ENCODE data around the gene STAG3. TPM values are rescaled to one million over a fixed set of nuclear protein-coding genes. Genes with fewer than 3 reads are reported as not detected.

Gene STAG3
- total RNA-seq, 1 experiment from 2014 or later, result 3.1 TPM

GRCh38 chr7:100221767-100222444 lies 44.2 kb downstream of the STAG3 start:
- no peak overlapping the region for H4K8ac ChIP-seq (replicated peaks; ENCODE audit: insufficient read length, low read depth, low read length)
- H3K79me1 ChIP-seq (ENCODE audit: insufficient read depth, low read depth, low read length, poor library complexity, severe bottlenecking), result no peaks in the 10 kb centered on the region
- H2AFZ ChIP-seq (ENCODE audit: low read length), result no peak overlapping the region
- H3K27ac ChIP-seq (ENCODE audit: insufficient read length, low read depth, low read length), result no peak overlapping the region
- H3K9ac ChIP-seq (ENCODE audit: extremely low read depth, insufficient read length, low read length), result no peak overlapping the region
- H4K20me1 ChIP-seq (ENCODE audit: control insufficient read depth, insufficient read depth, insufficient read length), result no peaks in the 10 kb centered on the region
- H2AK5ac ChIP-seq (ENCODE audit: insufficient read length, low read length), result no peak overlapping the region
- no peak overlapping the region for H3T11ph ChIP-seq (ENCODE audit: low read length)
- Mint-ChIP-seq H3K4me3 (peak overlapping the region in 1 of 2 experiments; percentile 17; a peak in 1 of 5 replicates), H3K27me3 (ENCODE audit: low read depth) (no peaks in the 10 kb centered on the region), H3K36me3 (ENCODE audit: insufficient read depth in 1 of 3, low read depth in 3 of 3) (peaks cover 4 to 17% (median 12%) of the 10 kb centered on the region in 3 experiments; a peak in 5 of 7 replicates), H3K4me1 (peaks cover 3 to 11% of the 10 kb centered on the region in 2 experiments; a peak in 3 of 4 replicates), H3K27ac (peak overlapping the region in 2 of 3 experiments; percentile 20 to 40; a peak in 2 of 7 replicates), H3K9me3 (no peaks in the 10 kb centered on the region)
- H3K18ac ChIP-seq (ENCODE audit: insufficient read length, low read depth, low read length), result no peak overlapping the region
- H2BK5ac ChIP-seq (ENCODE audit: insufficient read length, low read length), result no peak overlapping the region
- no peaks in the 10 kb centered on the region for H3K79me2 ChIP-seq (ENCODE audit: insufficient read depth, low read length)
- no peak overlapping the region for H2BK120ac ChIP-seq (ENCODE audit: low read depth, low read length, poor library complexity, severe bottlenecking)
- H3K4me2 ChIP-seq (ENCODE audit: insufficient read depth, insufficient read length, low read length), result no peak overlapping the region
- H3K4me1 ChIP-seq (ENCODE audit: insufficient read depth, low read length), result no peaks in the 10 kb centered on the region
- H3K4ac ChIP-seq (ENCODE audit: low read depth, low read length), result no peak overlapping the region
- no peak overlapping the region for H3K23ac ChIP-seq (ENCODE audit: insufficient read length, low read depth, low read length)
- no peak overlapping the region for H4K5ac ChIP-seq (ENCODE audit: insufficient read length, low read depth, low read length)
- no peak overlapping the region; the same call in 1 of the 2 replicates for H3K14ac ChIP-seq (ENCODE audit: insufficient read depth, low read length)
- no peaks in the 10 kb centered on the region for H3K23me2 ChIP-seq (ENCODE audit: insufficient read length, low read depth, low read length, poor library complexity, severe bottlenecking)
- no peak overlapping the region for H2BK20ac ChIP-seq (ENCODE audit: low read depth, low read length, poor library complexity, severe bottlenecking)
- DNase-seq, result no peak
- no CpG with 5 or more reads among the region's 14 CpGs for WGBS (ENCODE audit: extremely low coverage, insufficient read length, low lambda C conversion rate)
- H3K56ac ChIP-seq (ENCODE audit: insufficient read length, low read depth, low read length), result no peak overlapping the region
- TF ChIP-seq, protein P1, sequence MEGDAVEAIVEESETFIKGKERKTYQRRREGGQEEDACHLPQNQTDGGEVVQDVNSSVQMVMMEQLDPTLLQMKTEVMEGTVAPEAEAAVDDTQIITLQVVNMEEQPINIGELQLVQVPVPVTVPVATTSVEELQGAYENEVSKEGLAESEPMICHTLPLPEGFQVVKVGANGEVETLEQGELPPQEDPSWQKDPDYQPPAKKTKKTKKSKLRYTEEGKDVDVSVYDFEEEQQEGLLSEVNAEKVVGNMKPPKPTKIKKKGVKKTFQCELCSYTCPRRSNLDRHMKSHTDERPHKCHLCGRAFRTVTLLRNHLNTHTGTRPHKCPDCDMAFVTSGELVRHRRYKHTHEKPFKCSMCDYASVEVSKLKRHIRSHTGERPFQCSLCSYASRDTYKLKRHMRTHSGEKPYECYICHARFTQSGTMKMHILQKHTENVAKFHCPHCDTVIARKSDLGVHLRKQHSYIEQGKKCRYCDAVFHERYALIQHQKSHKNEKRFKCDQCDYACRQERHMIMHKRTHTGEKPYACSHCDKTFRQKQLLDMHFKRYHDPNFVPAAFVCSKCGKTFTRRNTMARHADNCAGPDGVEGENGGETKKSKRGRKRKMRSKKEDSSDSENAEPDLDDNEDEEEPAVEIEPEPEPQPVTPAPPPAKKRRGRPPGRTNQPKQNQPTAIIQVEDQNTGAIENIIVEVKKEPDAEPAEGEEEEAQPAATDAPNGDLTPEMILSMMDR (conservative IDR thresholded peaks at IDR 0.05), result no peak
- no peak overlapping the region for H2BK15ac ChIP-seq (ENCODE audit: low read depth, low read length)
- no peaks in the 10 kb centered on the region for H3K9me3 ChIP-seq (ENCODE audit: control insufficient read depth, low read depth, low read length)
- no peaks in the 10 kb centered on the region for H3K27me3 ChIP-seq (ENCODE audit: insufficient read depth, low read length)
- no peak overlapping the region for H4K91ac ChIP-seq (ENCODE audit: insufficient read length, low read depth, low read length)
- no peak overlapping the region for H2BK12ac ChIP-seq (ENCODE audit: insufficient read length, low read depth, low read length)

Data from H9 (cell line).